Gastroesophageal sphincter (tissue), 4 donors: ENCODE data around the gene HARBI1. TPM values are rescaled to one million over a fixed set of nuclear protein-coding genes. Genes with fewer than 3 reads are reported as not detected.
A peak's percentile ranks its signal among the peaks of the same experiment; 100 is the strongest.

ENCODE experiments used
- ATAC-seq: fragments of 150-250 bp; one replicate; pipeline ENCODE4 v1.9.1; 2016; ENCODE audit warnings: mild to moderate bottlenecking, moderate library complexity
- H3K27ac ChIP-seq, 4 donors: fragments of 200-600 bp; sonication (generic) in 3 of 4; 1 replicate in 3 of 4; 2 replicates in 1 of 4; pipeline ENCODE4 v1.5.1; 2016 to 2019
- H3K27me3 ChIP-seq: fragments of 200-600 bp; sonication (generic); one replicate; pipeline ENCODE4 v1.5.1; 2019
- H3K36me3 ChIP-seq, 2 donors: fragments of 200-600 bp; sonication (generic); one replicate each; pipeline ENCODE4 v1.5.1; 2019; ENCODE audit warnings: control low read depth in 1 of 2
- H3K4me1 ChIP-seq, 3 donors: fragments of 200-600 bp; sonication (generic); 1 replicate in 2 of 3; 2 replicates in 1 of 3; pipeline ENCODE4 v1.5.1; 2016 to 2019; ENCODE audit warnings: control low read depth in 2 of 3
- H3K4me3 ChIP-seq, 2 donors: fragments of 200-600 bp; sonication (generic); one replicate each; pipeline ENCODE4 v1.5.1; 2019; ENCODE audit warnings: mild to moderate bottlenecking in 1 of 2, moderate library complexity in 1 of 2
- H3K9me3 ChIP-seq, 3 donors: fragments of 200-600 bp; sonication (generic); one replicate each; pipeline ENCODE4 v1.5.1; 2017 to 2019; ENCODE audit warnings: control low read depth in 2 of 3
- CTCF ChIP-seq, 4 experiments: fragments of 200-600 bp in 2 of 4; fragments of 450-650 bp in 2 of 4; sonication (generic) in 1 of 4; IDR thresholded peaks; one replicate each; pipeline ENCODE4 v1.5.1; 2017 to 2019; ENCODE audit warnings: antibody characterized with exemption in 4 of 4, mild to moderate bottlenecking in 2 of 4, moderate library complexity in 2 of 4
- EP300 ChIP-seq: sonication (generic); formaldehyde crosslinking; IDR thresholded peaks from one replicate; pipeline ENCODE4 v1.6.1; 2017; ENCODE audit warnings: antibody characterized with exemption, mild to moderate bottlenecking
- POLR2A ChIP-seq, 2 donors: fragments of 450-650 bp; IDR thresholded peaks; one replicate each; pipeline ENCODE4 v1.6.1; 2017; ENCODE audit warnings: antibody characterized with exemption in 2 of 2, mild to moderate bottlenecking in 2 of 2, moderate library complexity in 1 of 2
- POLR2AphosphoS5 ChIP-seq: sonication (generic); formaldehyde crosslinking; IDR thresholded peaks from one replicate; pipeline ENCODE4 v1.6.1; 2017; ENCODE audit warnings: antibody characterized with exemption
- WGBS, 2 donors: methylation state at CpG; one replicate each; pipeline ENCODE4 v1.1.5; 2018; ENCODE audit warnings: low coverage in 1 of 2; 5-methylcytosine and 5-hydroxymethylcytosine counted together
- total RNA-seq, 4 donors: library from RNA; depleted of rRNA; stranded (reverse); fragments of >200 nt; gene quantifications; one replicate each; pipeline ENCODE4 v1.1.0, GENCODE V29; 2016

The HARBI1 gene
- total RNA-seq, 4 donors from 2014 or later = 1.9 to 4.2 (median 2.5) TPM

GRCh38 chr11:46560300-46560991 is 56.6 kb downstream of the HARBI1 start:
- no peaks in the 10 kb centered on the region for H3K36me3 ChIP-seq
- 5 to 9% methylated on average over 6 of the region's 6 CpGs for WGBS, 2 donors
- peak overlapping the region; percentile 29 to 43 for H3K4me3 ChIP-seq
- no peaks in the 10 kb centered on the region for H3K9me3 ChIP-seq
- peaks cover 5 to 46% (median 8%) of the 10 kb centered on the region in 3 donors for H3K4me1 ChIP-seq
- H3K27me3 ChIP-seq = no peaks in the 10 kb centered on the region
- TF ChIP-seq POLR2AphosphoS5 = no peak
- no peak for TF ChIP-seq POLR2A (IDR thresholded peaks at IDR 0.05)
- TF ChIP-seq CTCF (IDR thresholded peaks at IDR 0.05) = no peak
- TF ChIP-seq EP300 = no peak
- no peak for ATAC-seq
- H3K27ac ChIP-seq = peak overlapping the region; percentile 69 to 77 (median 72)

GRCh38 chr11:46559815-46560214 is 57.2 kb downstream of the HARBI1 start:
- Histone ChIP-seq H3K4me1 (peaks cover 6 to 46% (median 15%) of the 10 kb centered on the region in 3 donors), H3K9me3 (no peaks in the 10 kb centered on the region), H3K27me3 (no peaks in the 10 kb centered on the region), H3K36me3 (no peaks in the 10 kb centered on the region), H3K4me3 (peak overlapping the region in 1 of 2 donors; percentile 43), H3K27ac (peak overlapping the region in 3 of 4 donors; percentile 72 to 77 (median 73))
- WGBS, 2 donors = 14 to 40% methylated on average over 1 of the region's 1 CpG
- ATAC-seq = no peak
- no peak for TF ChIP-seq POLR2A (IDR thresholded peaks at IDR 0.05)
- no peak for TF ChIP-seq CTCF (IDR thresholded peaks at IDR 0.05)
- no peak for TF ChIP-seq POLR2AphosphoS5
- TF ChIP-seq EP300 = no peak

- Histone ChIP-seq H3K36me3 (no peaks in the 10 kb centered on the region), H3K4me1 (peaks cover 16 to 66% (median 31%) of the 10 kb centered on the region in 3 donors), H3K27ac (no peak overlapping the region), H3K27me3 (no peaks in the 10 kb centered on the region), H3K9me3 (no peaks in the 10 kb centered on the region), H3K4me3 (no peak overlapping the region)
- 64 to 100% methylated on average over 1 to 4 of the region's 7 CpGs for WGBS, 2 donors
- TF ChIP-seq CTCF (IDR thresholded peaks at IDR 0.05) (no peak), POLR2A (IDR thresholded peaks at IDR 0.05) (no peak), POLR2AphosphoS5 (no peak)
- ATAC-seq = no peak
Measured at GRCh38 chr11:46557684-46558151, 59.3 kb downstream of the HARBI1 start.

- no peak for ATAC-seq
- Histone ChIP-seq H3K27ac (peak overlapping the region in 2 of 4 donors; percentile 71 to 83), H3K4me3 (no peak overlapping the region), H3K9me3 (no peaks in the 10 kb centered on the region), H3K27me3 (no peaks in the 10 kb centered on the region), H3K36me3 (no peaks in the 10 kb centered on the region), H3K4me1 (peaks cover 11 to 51% (median 23%) of the 10 kb centered on the region in 3 donors)
- TF ChIP-seq CTCF (IDR thresholded peaks at IDR 0.05) (no peak), POLR2AphosphoS5 (no peak), POLR2A (IDR thresholded peaks at IDR 0.05) (no peak), EP300 (no peak)
- WGBS, 2 donors = 59 to 65% methylated on average over 2 of the region's 2 CpGs
Measured at GRCh38 chr11:46555267-46556054, 61.6 kb downstream of the HARBI1 start.
